Ishikawa (cell line): Measurements from ENCODE around the gene CCSER2.

Experiments
- CEBPB ChIP-seq: IDR thresholded peaks from 2 replicates; pipeline ENCODE4 v1.6.1; 2012
- CREB1 ChIP-seq: IDR thresholded peaks from 2 replicates; pipeline ENCODE4 v1.6.1; 2012; ENCODE audit warnings: low read depth
- EGR1 ChIP-seq: IDR thresholded peaks from 2 replicates; pipeline ENCODE4 v1.6.1; 2012
- EP300 ChIP-seq: IDR thresholded peaks from 2 replicates; pipeline ENCODE4 v1.6.1; 2012; ENCODE audit warnings: borderline replicate concordance
- FOXM1 ChIP-seq: IDR thresholded peaks from 2 replicates; pipeline ENCODE4 v1.6.1; 2012; ENCODE audit warnings: low read depth, borderline replicate concordance
- NFIC ChIP-seq: IDR thresholded peaks from 2 replicates; pipeline ENCODE4 v1.6.1; 2012
- RAD21 ChIP-seq: IDR thresholded peaks from 2 replicates; pipeline ENCODE4 v1.6.1; 2012; ENCODE audit warnings: low read depth
- TAF1 ChIP-seq: IDR thresholded peaks from 2 replicates; pipeline ENCODE4 v1.6.1; 2012; ENCODE audit warnings: low read depth, mild to moderate bottlenecking
- TCF12 ChIP-seq: IDR thresholded peaks from 2 replicates; pipeline ENCODE4 v1.6.1; 2012; ENCODE audit warnings: low read depth
- TEAD4 ChIP-seq: IDR thresholded peaks from 2 replicates; pipeline ENCODE4 v1.6.1; 2012
- YY1 ChIP-seq: IDR thresholded peaks from 2 replicates; pipeline ENCODE4 v1.6.1; 2012; ENCODE audit warnings: low read depth
- ZBTB7A ChIP-seq: IDR thresholded peaks from 2 replicates; pipeline ENCODE4 v1.6.1; 2012; ENCODE audit warnings: low read depth
- TF ChIP-seq, protein P1 (sequence below): IDR thresholded peaks from 2 replicates; pipeline ENCODE4 v1.6.1; 2012; ENCODE audit warnings: low read depth, mild to moderate bottlenecking
- TF ChIP-seq, protein P2 (sequence below): IDR thresholded peaks from 2 replicates; pipeline ENCODE4 v1.6.1; 2012
- TF ChIP-seq, protein P3 (sequence below): IDR thresholded peaks from 2 replicates; pipeline ENCODE4 v1.6.1; 2012

Gene CCSER2

DNA sequence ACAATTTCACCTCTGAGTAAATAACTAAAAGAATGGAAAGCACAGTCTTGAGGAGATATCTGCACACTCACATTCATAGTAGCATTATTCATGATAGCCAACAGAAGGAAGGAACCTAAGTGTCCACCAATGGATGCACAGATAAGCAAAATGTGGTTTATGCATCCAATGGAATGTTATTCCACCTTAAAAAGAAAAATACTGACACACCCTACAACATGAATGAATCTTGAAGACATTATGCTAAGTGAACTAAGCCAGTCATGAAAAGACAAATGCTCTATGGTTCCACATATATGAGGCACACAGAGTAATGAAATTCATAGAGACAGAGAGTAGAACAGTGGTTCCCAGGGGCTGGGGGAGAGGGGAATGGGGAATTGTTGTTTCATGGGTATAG lies 6.5 kb upstream of the CCSER2 start:
- TF ChIP-seq EGR1: no peak
- TF ChIP-seq YY1: no peak
- TF ChIP-seq, protein P1, sequence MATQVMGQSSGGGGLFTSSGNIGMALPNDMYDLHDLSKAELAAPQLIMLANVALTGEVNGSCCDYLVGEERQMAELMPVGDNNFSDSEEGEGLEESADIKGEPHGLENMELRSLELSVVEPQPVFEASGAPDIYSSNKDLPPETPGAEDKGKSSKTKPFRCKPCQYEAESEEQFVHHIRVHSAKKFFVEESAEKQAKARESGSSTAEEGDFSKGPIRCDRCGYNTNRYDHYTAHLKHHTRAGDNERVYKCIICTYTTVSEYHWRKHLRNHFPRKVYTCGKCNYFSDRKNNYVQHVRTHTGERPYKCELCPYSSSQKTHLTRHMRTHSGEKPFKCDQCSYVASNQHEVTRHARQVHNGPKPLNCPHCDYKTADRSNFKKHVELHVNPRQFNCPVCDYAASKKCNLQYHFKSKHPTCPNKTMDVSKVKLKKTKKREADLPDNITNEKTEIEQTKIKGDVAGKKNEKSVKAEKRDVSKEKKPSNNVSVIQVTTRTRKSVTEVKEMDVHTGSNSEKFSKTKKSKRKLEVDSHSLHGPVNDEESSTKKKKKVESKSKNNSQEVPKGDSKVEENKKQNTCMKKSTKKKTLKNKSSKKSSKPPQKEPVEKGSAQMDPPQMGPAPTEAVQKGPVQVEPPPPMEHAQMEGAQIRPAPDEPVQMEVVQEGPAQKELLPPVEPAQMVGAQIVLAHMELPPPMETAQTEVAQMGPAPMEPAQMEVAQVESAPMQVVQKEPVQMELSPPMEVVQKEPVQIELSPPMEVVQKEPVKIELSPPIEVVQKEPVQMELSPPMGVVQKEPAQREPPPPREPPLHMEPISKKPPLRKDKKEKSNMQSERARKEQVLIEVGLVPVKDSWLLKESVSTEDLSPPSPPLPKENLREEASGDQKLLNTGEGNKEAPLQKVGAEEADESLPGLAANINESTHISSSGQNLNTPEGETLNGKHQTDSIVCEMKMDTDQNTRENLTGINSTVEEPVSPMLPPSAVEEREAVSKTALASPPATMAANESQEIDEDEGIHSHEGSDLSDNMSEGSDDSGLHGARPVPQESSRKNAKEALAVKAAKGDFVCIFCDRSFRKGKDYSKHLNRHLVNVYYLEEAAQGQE: no peak
- no peak for TF ChIP-seq CREB1
- TF ChIP-seq CEBPB: no peak
- no peak for TF ChIP-seq ZBTB7A
- no peak for TF ChIP-seq FOXM1
- no peak for TF ChIP-seq TCF12
- no peak for TF ChIP-seq NFIC

DNA sequence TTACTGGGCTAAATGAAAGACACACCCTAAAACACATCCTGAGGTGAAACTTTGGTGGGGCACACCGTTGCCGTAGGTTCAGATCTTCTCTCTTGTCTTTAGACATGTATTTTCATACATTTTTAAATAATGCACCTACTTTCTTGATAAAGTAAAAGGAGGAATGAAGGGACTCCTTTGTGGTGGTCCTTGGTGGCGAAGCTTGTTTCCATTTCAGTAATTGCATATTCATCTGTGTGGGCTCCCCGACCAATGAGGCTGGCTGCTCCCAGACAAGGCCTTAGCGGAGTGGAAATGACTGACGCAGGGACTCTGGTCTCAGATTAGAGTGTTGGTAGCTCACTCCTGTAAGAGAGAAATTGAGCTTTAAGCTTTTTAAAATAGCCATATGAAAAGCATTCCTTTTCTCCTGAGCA lies 815 bp downstream of the CCSER2 start:
- TF ChIP-seq RAD21 (no peak), EP300 (no peak), CREB1 (no peak), EGR1 (no peak), NFIC (no peak), YY1 (no peak), CEBPB (no peak), TEAD4 (no peak), ZBTB7A (no peak), FOXM1 (no peak), TAF1 (no peak), TCF12 (no peak)
- TF ChIP-seq, protein P2, sequence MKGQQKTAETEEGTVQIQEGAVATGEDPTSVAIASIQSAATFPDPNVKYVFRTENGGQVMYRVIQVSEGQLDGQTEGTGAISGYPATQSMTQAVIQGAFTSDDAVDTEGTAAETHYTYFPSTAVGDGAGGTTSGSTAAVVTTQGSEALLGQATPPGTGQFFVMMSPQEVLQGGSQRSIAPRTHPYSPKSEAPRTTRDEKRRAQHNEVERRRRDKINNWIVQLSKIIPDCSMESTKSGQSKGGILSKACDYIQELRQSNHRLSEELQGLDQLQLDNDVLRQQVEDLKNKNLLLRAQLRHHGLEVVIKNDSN: no peak
- TF ChIP-seq, protein P3, sequence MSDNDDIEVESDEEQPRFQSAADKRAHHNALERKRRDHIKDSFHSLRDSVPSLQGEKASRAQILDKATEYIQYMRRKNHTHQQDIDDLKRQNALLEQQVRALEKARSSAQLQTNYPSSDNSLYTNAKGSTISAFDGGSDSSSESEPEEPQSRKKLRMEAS: no peak
- TF ChIP-seq, protein P1: no peak

DNA sequence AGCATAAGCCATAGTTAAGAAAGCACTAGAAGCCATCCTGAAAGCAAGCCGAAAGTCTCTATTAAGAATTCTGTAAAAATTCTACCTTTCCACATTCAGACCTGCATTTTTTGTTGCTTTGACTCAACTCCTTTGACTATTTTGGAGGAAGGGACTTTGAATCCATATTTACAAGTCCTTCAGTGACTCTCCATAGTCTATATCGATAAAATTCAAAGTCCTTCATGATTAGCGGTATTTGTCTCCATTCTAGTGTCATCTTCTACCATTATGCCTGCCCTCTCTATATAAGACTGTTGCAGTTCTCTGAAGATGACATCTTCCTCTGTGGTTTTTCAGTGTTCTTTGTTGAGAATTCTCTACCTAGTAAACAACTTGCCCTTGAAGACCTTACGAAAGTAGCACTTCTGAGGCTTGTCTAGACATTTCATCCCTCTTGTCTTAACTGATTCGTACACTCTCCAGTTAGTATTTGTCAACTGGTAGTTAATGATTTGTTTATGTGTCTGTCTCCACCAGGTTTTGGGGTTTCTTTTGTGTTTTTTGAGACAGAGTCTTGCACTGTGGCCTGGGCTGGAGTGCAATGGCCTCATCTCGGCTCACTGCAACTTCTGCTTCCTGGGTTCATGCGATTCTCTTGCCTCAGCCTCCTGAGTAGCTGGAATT lies 1.7 kb downstream of the CCSER2 start:
- no peak for TF ChIP-seq YY1
- no peak for TF ChIP-seq RAD21
- no peak for TF ChIP-seq CREB1
- no peak for TF ChIP-seq EGR1
- TF ChIP-seq, protein P2: no peak

DNA sequence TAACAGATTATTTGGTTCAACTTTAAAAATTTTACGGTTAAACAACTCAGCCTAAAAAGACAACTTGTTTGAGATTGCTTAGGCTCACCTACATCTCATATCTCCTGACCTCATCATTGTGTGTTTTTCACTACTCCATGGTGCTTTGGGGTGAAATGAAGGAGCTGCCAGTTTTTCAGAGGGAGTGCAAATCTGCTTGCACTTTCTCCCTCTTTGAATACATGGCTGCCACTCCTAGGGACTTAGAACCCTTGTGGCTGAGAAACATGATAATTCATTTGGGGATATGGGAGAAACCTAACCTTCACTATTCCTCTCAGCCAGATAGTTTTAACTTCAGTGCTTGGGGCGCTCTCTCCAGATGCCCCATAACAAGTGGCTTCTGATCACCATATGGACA lies 2.7 kb downstream of the CCSER2 start:
- TF ChIP-seq, protein P2: no peak
- no peak for TF ChIP-seq EGR1
- no peak for TF ChIP-seq YY1
- no peak for TF ChIP-seq CREB1
- TF ChIP-seq, protein P3: no peak

DNA sequence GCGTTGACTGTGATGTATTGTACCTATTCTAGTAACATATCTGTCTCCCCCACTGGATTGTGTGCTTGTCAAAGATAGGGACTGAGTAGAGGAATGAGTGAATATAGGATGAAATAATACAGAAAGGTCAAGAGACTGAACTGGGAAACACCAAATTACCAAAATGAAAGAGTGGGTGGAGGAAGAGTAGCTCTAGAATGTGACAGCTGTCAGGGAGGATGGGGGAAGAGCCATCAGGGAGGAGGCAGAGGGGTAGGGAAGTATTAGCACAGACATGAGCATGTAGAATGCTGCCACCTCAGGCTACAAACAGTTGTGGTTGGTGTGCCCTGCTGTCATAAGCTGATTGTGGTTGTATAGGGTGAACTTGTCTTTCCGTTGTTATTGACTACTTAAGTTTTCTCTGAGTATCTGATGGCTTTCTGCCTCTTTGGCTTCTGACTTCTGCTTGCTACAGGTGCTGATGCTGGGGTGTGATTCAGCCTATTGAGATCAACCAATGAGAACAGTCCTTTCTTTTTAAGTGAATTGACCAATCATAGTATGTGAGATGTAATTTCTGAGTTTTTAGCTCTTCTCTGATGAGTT lies 5.6 kb downstream of the CCSER2 start:
- no peak for TF ChIP-seq FOXM1
- TF ChIP-seq TAF1: no peak
- no peak for TF ChIP-seq EP300
- TF ChIP-seq RAD21: no peak
- TF ChIP-seq TCF12: no peak
- no peak for TF ChIP-seq EGR1

DNA sequence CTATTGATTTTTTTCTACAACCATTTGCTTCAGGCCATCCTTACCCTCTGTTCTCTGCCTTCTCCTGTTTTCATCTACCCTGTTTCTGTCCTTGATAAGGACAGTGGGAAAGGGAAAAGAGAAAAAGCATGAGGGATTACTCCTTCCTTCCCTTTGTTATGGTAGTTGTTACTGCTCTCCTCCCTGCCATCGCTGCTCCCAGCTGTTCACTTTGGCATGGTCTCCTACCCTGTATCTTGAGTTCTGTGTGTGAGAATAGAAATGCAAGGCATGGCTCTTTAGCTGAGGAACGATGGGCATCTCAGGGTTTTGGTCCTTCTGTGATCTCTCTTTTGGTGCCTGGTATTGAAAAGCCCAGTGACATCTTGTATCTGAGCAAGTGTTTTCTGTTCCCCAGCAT lies 6.4 kb downstream of the CCSER2 start:
- TF ChIP-seq EP300: no peak
- no peak for TF ChIP-seq YY1
- no peak for TF ChIP-seq RAD21
- no peak for TF ChIP-seq NFIC
- no peak for TF ChIP-seq TAF1
- no peak for TF ChIP-seq FOXM1
- no peak for TF ChIP-seq TCF12
- no peak for TF ChIP-seq CEBPB
- TF ChIP-seq, protein P3: no peak
- no peak for TF ChIP-seq EGR1
- TF ChIP-seq ZBTB7A: no peak
- no peak for TF ChIP-seq CREB1
- TF ChIP-seq TEAD4: no peak
- TF ChIP-seq, protein P2: no peak
- TF ChIP-seq, protein P1: no peak
